BE2C (cell line): Measurements from ENCODE around the gene PHKG2.

Experiments used
- DNase-seq: peaks from one replicate; pipeline ENCODE4 v3.0.0-alpha.2; 2020
- H3K27me3 ChIP-seq: fragments of 250-450 bp; sonication (Bioruptor Pico); 2 replicates; pipeline ENCODE4 v1.5.1; 2020; ENCODE audit warnings: mild to moderate bottlenecking
- H3K36me3 ChIP-seq: fragments of 250-450 bp; sonication (Bioruptor Pico); 2 replicates; pipeline ENCODE4 v1.5.1; 2020; ENCODE audit warnings: mild to moderate bottlenecking
- H3K4me1 ChIP-seq: fragments of 250-450 bp; sonication (Bioruptor Pico); 2 replicates; pipeline ENCODE4 v1.5.1; 2020
- H3K4me3 ChIP-seq: 2 replicates; pipeline ENCODE4 v1.5.1; 2011; ENCODE audit warnings: low read depth, low read length
- H3K9me3 ChIP-seq: fragments of 250-450 bp; sonication (Bioruptor Pico); 2 replicates; pipeline ENCODE4 v1.5.1; 2020
- CTCF ChIP-seq: IDR thresholded peaks from 2 replicates; pipeline ENCODE4 v1.5.1; 2012; ENCODE audit warnings: mild to moderate bottlenecking, low read depth, low read length

PHKG2 gene

GRCh38 chr16:30736995-30737793 lies 11.0 kb upstream of the PHKG2 start:
- peaks cover 12% of the 10 kb centered on the region for H3K4me1 ChIP-seq
- no peaks in the 10 kb centered on the region for H3K9me3 ChIP-seq
- no peak for TF ChIP-seq CTCF
- no peak for DNase-seq
- no peaks in the 10 kb centered on the region for H3K27me3 ChIP-seq
- peaks cover 40% of the 10 kb centered on the region for H3K36me3 ChIP-seq
- no peak overlapping the region for H3K4me3 ChIP-seq

- Histone ChIP-seq H3K27me3 (no peaks in the 10 kb centered on the region), H3K9me3 (no peaks in the 10 kb centered on the region), H3K4me3 (no peak overlapping the region), H3K36me3 (peaks cover 40% of the 10 kb centered on the region), H3K4me1 (peaks cover 13% of the 10 kb centered on the region)
- TF ChIP-seq CTCF = no peak
- no peak for DNase-seq
These were observed 10.2 kb upstream of the PHKG2 start for GRCh38 chr16:30737794-30738648.

GRCh38 chr16:30738984-30739951 lies 9.0 kb upstream of the PHKG2 start:
- TF ChIP-seq CTCF = no peak
- Histone ChIP-seq H3K9me3 (no peaks in the 10 kb centered on the region), H3K4me3 (no peak overlapping the region), H3K36me3 (peaks cover 39% of the 10 kb centered on the region), H3K4me1 (peaks cover 13% of the 10 kb centered on the region), H3K27me3 (no peaks in the 10 kb centered on the region)
- DNase-seq = no peak

GRCh38 chr16:30740364-30741251 lies 7.6 kb upstream of the PHKG2 start:
- DNase-seq = no peak
- no peak for TF ChIP-seq CTCF
- Histone ChIP-seq H3K4me1 (peaks cover 13% of the 10 kb centered on the region), H3K4me3 (no peak overlapping the region), H3K9me3 (no peaks in the 10 kb centered on the region), H3K27me3 (no peaks in the 10 kb centered on the region), H3K36me3 (peaks cover 35% of the 10 kb centered on the region)

GRCh38 chr16:30741461-30741914 lies 6.7 kb upstream of the PHKG2 start:
- TF ChIP-seq CTCF = no peak
- Histone ChIP-seq H3K36me3 (peaks cover 30% of the 10 kb centered on the region), H3K4me3 (no peak overlapping the region), H3K9me3 (no peaks in the 10 kb centered on the region), H3K4me1 (peaks cover 13% of the 10 kb centered on the region), H3K27me3 (no peaks in the 10 kb centered on the region)
- peak; percentile 65 for DNase-seq
